GM19193 (cell line): ENCODE measurements around the gene HDAC4.

Experiments
- POLR2A ChIP-seq: IDR thresholded peaks from 4 replicates; pipeline ENCODE4 v1.6.1; 2011; ENCODE audit not compliant: insufficient read depth, insufficient read length; ENCODE audit errors: extremely low read depth

HDAC4 gene

GRCh38 chr2:239021651-239022436 is 379.0 kb downstream of the HDAC4 start:
- TF ChIP-seq POLR2A = no peak

- no peak for TF ChIP-seq POLR2A
These were observed 379.6 kb downstream of the HDAC4 start for GRCh38 chr2:239021224-239021623.

- TF ChIP-seq POLR2A = no peak
These were observed 380.2 kb downstream of the HDAC4 start for GRCh38 chr2:239020541-239021041.

GRCh38 chr2:239019183-239019581 is 381.6 kb downstream of the HDAC4 start:
- TF ChIP-seq POLR2A = no peak

- no peak for TF ChIP-seq POLR2A
These were observed 382.3 kb downstream of the HDAC4 start for GRCh38 chr2:239018271-239019182.

GRCh38 chr2:239017491-239018098 is 383.2 kb downstream of the HDAC4 start:
- TF ChIP-seq POLR2A = no peak

- TF ChIP-seq POLR2A = no peak
These were observed 384.7 kb downstream of the HDAC4 start for GRCh38 chr2:239015901-239016675.

- TF ChIP-seq POLR2A = no peak
These were observed 385.5 kb downstream of the HDAC4 start for GRCh38 chr2:239015218-239015900.

- TF ChIP-seq POLR2A = no peak
These were observed 386.2 kb downstream of the HDAC4 start for GRCh38 chr2:239014458-239015217.

GRCh38 chr2:239013678-239013976 is 387.2 kb downstream of the HDAC4 start:
- TF ChIP-seq POLR2A = no peak

- no peak for TF ChIP-seq POLR2A
These were observed 387.7 kb downstream of the HDAC4 start for GRCh38 chr2:239012936-239013677.

GRCh38 chr2:239012228-239012627 is 388.6 kb downstream of the HDAC4 start:
- no peak for TF ChIP-seq POLR2A

- TF ChIP-seq POLR2A = no peak
These were observed 391.2 kb downstream of the HDAC4 start for GRCh38 chr2:239009589-239009961.
